CD4-positive, CD25-positive, alpha-beta regulatory T cell (primary cell): ENCODE results near the gene ASPN. TPM values are rescaled to one million over a fixed set of nuclear protein-coding genes. Genes with fewer than 3 reads are reported as not detected.

Source experiments
- ATAC-seq, 2 donors: fragments of 150-1000 bp; cut with Tn5 transposase; one replicate each; pipeline ENCODE4 v1.10.0; 2021; ENCODE audit warnings: low read depth in 2 of 2, moderate number of reproducible peaks in 2 of 2, moderate library complexity in 1 of 2
- DNase-seq, 3 donors: peaks; one replicate each; pipeline versions ENCODE4 v3.0.0 to v3.0.0-alpha.2; 2012 to 2022; ENCODE audit warnings: mixed read lengths in 1 of 3
- H3K27ac ChIP-seq: one replicate; pipeline ENCODE4 v1.7.0; 2013; ENCODE audit warnings: mild to moderate bottlenecking, low read length; ENCODE audit not compliant: insufficient read depth, poor library complexity, severe bottlenecking
- H3K27me3 ChIP-seq: one replicate; pipeline ENCODE4 v1.7.0; 2013; ENCODE audit warnings: low read length; ENCODE audit not compliant: control insufficient read depth, insufficient read depth
- H3K36me3 ChIP-seq: one replicate; pipeline ENCODE4 v1.7.0; 2013; ENCODE audit warnings: mild to moderate bottlenecking, low read length, moderate library complexity; ENCODE audit not compliant: control insufficient read depth, insufficient read depth
- H3K4me1 ChIP-seq: 2 replicates; pipeline ENCODE4 v1.7.0; 2013; ENCODE audit warnings: mild to moderate bottlenecking, low read length; ENCODE audit not compliant: insufficient read depth, control insufficient read depth, poor library complexity, severe bottlenecking
- H3K4me3 ChIP-seq: one replicate; pipeline ENCODE4 v1.7.0; 2013; ENCODE audit warnings: low read depth, mild to moderate bottlenecking, low read length, moderate library complexity
- H3K9me3 ChIP-seq, 2 experiments: 1 replicate in 1 of 2; 2 replicates in 1 of 2; pipeline ENCODE4 v1.7.0; 2013; ENCODE audit warnings: low read length in 2 of 2, mild to moderate bottlenecking in 1 of 2, moderate library complexity in 1 of 2; ENCODE audit not compliant: control insufficient read depth in 2 of 2
- H3K27ac Mint-ChIP-seq, 3 donors: one replicate each; pipeline ENCODE4 v1.8.0; 2020 to 2022; ENCODE audit warnings: mild to moderate bottlenecking in 3 of 3, mixed read lengths in 3 of 3, moderate library complexity in 2 of 3
- H3K27me3 Mint-ChIP-seq: one replicate; pipeline ENCODE4 v1.8.0; 2022; ENCODE audit warnings: mild to moderate bottlenecking, mixed read lengths
- H3K36me3 Mint-ChIP-seq: one replicate; pipeline ENCODE4 v1.8.0; 2020; ENCODE audit warnings: mixed read lengths
- H3K4me1 Mint-ChIP-seq, 4 donors: one replicate each; pipeline ENCODE4 v1.8.0; 2020 to 2022; ENCODE audit warnings: mixed read lengths in 4 of 4, mild to moderate bottlenecking in 1 of 4
- H3K4me3 Mint-ChIP-seq, 4 donors: one replicate each; pipeline ENCODE4 v1.8.0; 2020 to 2022; ENCODE audit warnings: mild to moderate bottlenecking in 4 of 4, mixed read lengths in 4 of 4, moderate library complexity in 3 of 4
- H3K9me3 Mint-ChIP-seq, 7 donors: one replicate each; pipeline ENCODE4 v1.8.0; 2020 to 2022; ENCODE audit warnings: mixed read lengths in 7 of 7, mild to moderate bottlenecking in 3 of 7, moderate library complexity in 2 of 7
- polyA plus RNA-seq, 4 donors: library from polyadenylated mRNA; unstranded; fragments of 300-500 nt; fragmentation: Illumina TruSeq; gene quantifications; one replicate each; pipeline ENCODE4 v1.2.3, GENCODE V29; 2021
- total RNA-seq: library from RNA; stranded (reverse); gene quantifications from one replicate; pipeline ENCODE4 v1.2.3, GENCODE V29; 2022

ASPN gene
- total RNA-seq, result not detected
- not detected for polyA plus RNA-seq

DNA sequence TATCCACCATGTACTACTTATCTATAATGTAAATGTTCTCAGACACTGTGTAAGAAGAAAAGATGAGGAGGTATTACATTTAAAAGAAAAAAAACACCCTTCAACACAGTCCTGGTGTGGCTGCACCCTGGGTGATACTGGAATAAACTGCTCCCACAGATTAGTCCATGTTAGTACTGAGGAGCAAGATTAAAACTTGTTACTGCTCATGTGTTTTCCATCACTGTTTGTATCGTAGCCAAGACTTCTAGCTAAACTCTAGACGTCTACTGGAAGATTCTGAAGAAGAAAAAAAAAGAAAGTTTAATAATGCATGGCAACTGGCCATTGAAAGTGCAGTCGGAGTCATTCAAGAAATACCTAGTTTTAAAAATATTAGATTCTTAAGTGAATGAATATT is at the start of gene ASPN:
ASPN (minus strand) TSS at position 178 of the 400 bp plus-strand sequence.
- ATAC-seq, result no peak
- Mint-ChIP-seq H3K4me3 (peak within 1 kb of the TSS in 1 of 4 donors; percentile 54), H3K27me3 (no peaks in the 10 kb centered on the region), H3K27ac (no peak within 1 kb of the TSS), H3K9me3 (no peaks in the 10 kb centered on the region), H3K36me3 (no peaks in the 10 kb centered on the region), H3K4me1 (peaks cover 5 to 18% (median 7%) of the 10 kb centered on the region in 4 donors)
- Histone ChIP-seq H3K4me1 (peaks cover 12% of the 10 kb centered on the region), H3K27me3 (no peaks in the 10 kb centered on the region), H3K36me3 (no peaks in the 10 kb centered on the region), H3K4me3 (peak within 1 kb of the TSS; percentile 38), H3K9me3 (no peaks in the 10 kb centered on the region), H3K27ac (no peak within 1 kb of the TSS)
- DNase-seq, result no peak

DNA sequence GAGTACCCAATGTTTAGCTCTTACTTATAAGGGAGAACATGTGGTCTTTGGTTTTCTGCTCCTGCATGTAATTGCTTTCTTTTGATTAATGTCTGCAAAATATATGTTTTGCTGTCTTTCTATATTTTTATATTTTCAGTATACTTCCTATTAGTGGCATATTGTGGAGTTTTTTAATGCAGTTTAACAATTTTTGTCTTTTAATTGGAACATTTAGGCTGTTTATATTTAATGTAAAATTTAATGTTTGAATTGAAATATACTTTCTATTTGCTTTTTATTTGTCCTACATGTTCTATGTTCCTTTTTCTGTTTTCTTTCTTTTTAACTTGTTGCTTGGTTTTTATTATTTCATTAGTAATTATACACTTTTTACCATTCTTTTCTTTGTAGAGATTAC is 48.6 kb upstream of the ASPN start:
- Histone ChIP-seq H3K27me3 (no peaks in the 10 kb centered on the region), H3K9me3 (no peaks in the 10 kb centered on the region), H3K4me1 (no peaks in the 10 kb centered on the region), H3K4me3 (no peak overlapping the region), H3K27ac (no peak overlapping the region), H3K36me3 (no peaks in the 10 kb centered on the region)
- no peak overlapping the region for H3K4me3 Mint-ChIP-seq
- H3K36me3 Mint-ChIP-seq, result no peaks in the 10 kb centered on the region
- ATAC-seq (no peak), DNase-seq (no peak)
- H3K9me3 Mint-ChIP-seq, result peaks cover 0 to 5% (median 1%) of the 10 kb centered on the region in 7 donors
- H3K4me1 Mint-ChIP-seq, result peaks cover 2 to 6% (median 4%) of the 10 kb centered on the region in 4 donors
- peaks cover 4% of the 10 kb centered on the region for H3K27me3 Mint-ChIP-seq
- H3K27ac Mint-ChIP-seq, result no peak overlapping the region

DNA sequence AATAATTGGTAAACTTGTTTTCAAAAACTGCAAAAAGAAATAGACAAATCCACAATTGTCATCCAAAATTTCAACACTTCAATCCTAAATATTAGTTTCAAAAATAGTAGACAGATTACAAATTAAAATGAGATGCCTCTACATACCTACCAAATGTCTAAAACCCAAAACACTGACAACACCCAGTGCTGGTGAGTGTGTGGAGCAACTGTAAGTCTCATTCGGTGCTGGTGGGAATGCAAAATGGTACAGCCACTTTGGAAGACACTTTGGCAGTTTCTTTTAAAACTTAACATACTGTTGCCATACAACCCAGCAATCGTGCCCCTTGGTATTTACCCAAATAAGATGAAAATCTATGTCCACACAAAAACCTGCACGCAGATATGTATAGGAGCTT is 46.8 kb upstream of the ASPN start:
- Mint-ChIP-seq H3K27me3 (peaks cover 4% of the 10 kb centered on the region), H3K27ac (no peak overlapping the region), H3K9me3 (peaks cover 0 to 5% (median 1%) of the 10 kb centered on the region in 7 donors)

DNA sequence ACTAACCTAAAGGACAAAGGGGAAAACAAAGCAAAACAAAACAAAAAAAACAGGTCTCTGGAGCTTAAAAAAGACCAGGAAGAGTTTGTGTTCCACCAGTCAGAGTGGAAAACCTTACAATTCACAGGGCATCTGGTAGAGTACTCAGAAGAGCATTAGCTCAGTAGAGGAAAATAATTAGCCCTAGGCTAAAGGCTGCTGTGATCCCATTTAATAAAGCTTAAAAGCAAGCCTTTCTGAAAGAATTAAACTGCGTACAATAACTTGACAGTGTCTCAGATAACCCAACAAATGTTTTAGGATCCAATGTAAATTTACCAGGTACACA is 46.2 kb upstream of the ASPN start:
- Mint-ChIP-seq H3K4me3 (no peak overlapping the region), H3K9me3 (peaks cover 0 to 5% (median 1%) of the 10 kb centered on the region in 7 donors), H3K4me1 (peaks cover 0 to 2% (median 0%) of the 10 kb centered on the region in 4 donors), H3K36me3 (no peaks in the 10 kb centered on the region), H3K27me3 (peaks cover 3% of the 10 kb centered on the region), H3K27ac (no peak overlapping the region)
- no peak for DNase-seq
- no peak for ATAC-seq
- Histone ChIP-seq H3K36me3 (no peaks in the 10 kb centered on the region), H3K4me3 (no peak overlapping the region), H3K4me1 (no peaks in the 10 kb centered on the region), H3K27me3 (no peaks in the 10 kb centered on the region), H3K9me3 (no peaks in the 10 kb centered on the region), H3K27ac (no peak overlapping the region)

More for the DNA sequence above, 46.8 kb upstream of the ASPN start:
- DNase-seq (no peak), ATAC-seq (no peak)
- Histone ChIP-seq H3K4me1 (no peaks in the 10 kb centered on the region), H3K4me3 (no peak overlapping the region), H3K27ac (no peak overlapping the region), H3K9me3 (no peaks in the 10 kb centered on the region), H3K36me3 (no peaks in the 10 kb centered on the region), H3K27me3 (no peaks in the 10 kb centered on the region)
- Mint-ChIP-seq H3K4me3 (no peak overlapping the region), H3K4me1 (peaks cover 0 to 3% (median 2%) of the 10 kb centered on the region in 4 donors), H3K36me3 (no peaks in the 10 kb centered on the region)

DNA sequence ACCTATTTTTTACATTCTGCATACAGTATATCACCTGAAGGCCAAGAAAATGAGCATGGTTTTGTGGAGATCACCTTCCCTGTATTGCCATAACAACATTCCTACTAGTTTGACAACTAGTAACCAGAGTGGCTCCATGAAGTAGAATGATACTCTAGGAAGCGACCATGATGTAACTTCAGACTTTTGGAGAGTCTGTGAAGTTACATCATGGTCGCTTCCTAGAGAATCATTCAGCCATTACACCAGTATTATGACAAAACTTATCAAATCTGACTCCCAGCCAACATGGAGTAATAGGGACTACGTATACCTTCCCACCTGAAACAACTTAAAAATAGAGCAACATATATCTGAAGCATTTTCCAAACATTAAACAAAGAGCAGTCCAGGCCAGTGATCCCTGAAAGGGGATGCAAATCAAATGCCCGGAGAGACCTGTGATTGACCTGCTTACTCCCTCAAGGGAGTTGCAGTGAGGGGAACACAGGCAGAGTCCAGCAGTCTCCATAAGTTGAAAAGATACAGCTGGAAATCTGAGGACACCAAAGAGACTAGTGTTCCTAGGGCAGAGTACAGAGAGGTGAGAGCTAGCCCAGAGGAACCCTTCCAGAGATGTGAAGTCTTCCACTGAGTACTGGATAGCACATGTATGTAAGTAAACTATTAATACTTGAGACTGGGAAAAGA is 45.7 kb upstream of the ASPN start:
- Mint-ChIP-seq H3K9me3 (peaks cover 0 to 5% (median 0%) of the 10 kb centered on the region in 7 donors), H3K4me1 (no peaks in the 10 kb centered on the region), H3K36me3 (no peaks in the 10 kb centered on the region), H3K27ac (peak overlapping the region in 1 of 3 donors; percentile 3), H3K27me3 (no peaks in the 10 kb centered on the region), H3K4me3 (no peak overlapping the region)
- Histone ChIP-seq H3K27ac (no peak overlapping the region), H3K27me3 (no peaks in the 10 kb centered on the region), H3K4me3 (no peak overlapping the region), H3K36me3 (no peaks in the 10 kb centered on the region), H3K9me3 (no peaks in the 10 kb centered on the region), H3K4me1 (no peaks in the 10 kb centered on the region)
- ATAC-seq, result no peak
- no peak for DNase-seq

DNA sequence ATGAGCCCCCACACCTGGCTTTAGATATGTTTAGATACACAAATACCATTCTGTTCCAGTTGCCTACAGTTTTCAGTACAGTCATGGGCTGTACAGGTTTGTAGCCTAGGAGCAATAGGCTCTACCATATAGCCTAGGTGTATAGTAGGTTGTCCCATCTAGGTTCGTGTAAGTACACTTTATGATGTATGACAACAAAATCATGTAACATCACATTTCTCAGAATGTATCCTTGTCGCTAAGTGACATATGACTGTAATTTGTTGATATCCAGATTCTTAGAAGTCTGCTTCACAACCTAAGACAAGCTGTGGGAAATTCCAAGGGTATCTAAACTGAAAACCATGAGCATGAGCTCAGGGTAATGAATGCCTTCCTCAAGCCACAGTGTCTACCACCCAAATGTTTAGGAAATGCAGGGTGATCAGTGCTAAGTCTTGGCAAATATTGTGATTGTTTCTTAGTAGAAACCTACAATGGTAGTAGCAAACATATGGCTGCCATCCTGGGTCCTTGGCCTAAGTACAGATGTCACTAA is 45.1 kb upstream of the ASPN start:
- Mint-ChIP-seq H3K27ac (no peak overlapping the region), H3K27me3 (no peaks in the 10 kb centered on the region), H3K9me3 (peaks cover 0 to 3% (median 0%) of the 10 kb centered on the region in 7 donors), H3K4me3 (no peak overlapping the region), H3K4me1 (no peaks in the 10 kb centered on the region), H3K36me3 (no peaks in the 10 kb centered on the region)
- Histone ChIP-seq H3K9me3 (no peaks in the 10 kb centered on the region), H3K27ac (no peak overlapping the region), H3K27me3 (no peaks in the 10 kb centered on the region), H3K36me3 (no peaks in the 10 kb centered on the region), H3K4me1 (no peaks in the 10 kb centered on the region), H3K4me3 (no peak overlapping the region)
- DNase-seq (no peak), ATAC-seq (no peak)

DNA sequence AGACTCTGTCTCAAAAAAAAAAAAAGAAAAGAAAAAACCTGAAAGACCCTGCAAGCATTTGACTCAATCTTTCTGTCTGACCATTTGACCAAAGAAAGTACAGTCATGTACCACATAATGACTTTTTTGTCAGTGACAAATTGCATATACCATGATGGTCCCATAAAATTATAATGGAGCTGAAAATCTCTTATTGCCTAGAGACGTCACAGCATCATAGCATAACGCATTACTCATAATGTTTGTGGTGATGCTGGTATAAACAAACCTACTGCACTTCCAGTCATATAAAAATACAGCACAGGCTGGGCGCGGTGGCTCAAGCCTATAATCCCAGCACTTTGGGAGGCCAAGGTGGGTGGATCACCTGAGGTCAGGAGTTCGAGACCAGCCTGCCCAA is 43.0 kb upstream of the ASPN start:
- H3K36me3 Mint-ChIP-seq, result no peaks in the 10 kb centered on the region
- no peaks in the 10 kb centered on the region for H3K4me1 ChIP-seq

DNA sequence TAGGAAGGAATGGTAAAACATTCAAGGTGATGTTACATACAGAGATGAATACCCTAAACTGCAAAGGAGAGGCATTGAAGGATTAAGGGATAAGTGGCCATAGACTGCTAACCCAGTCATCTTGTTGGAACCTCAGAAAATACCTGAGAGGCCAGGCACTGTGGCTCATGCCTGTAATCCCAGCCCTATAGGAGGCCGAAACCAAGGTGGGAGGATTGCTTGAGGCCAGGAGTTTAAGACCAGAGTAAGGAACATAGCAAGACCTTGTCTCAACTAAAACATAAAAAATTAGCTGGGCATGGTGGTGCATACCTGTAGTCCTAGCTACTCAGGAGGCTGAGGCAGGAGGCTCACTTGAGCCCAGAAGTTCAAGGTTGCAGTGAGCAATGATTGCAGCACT is 42.6 kb upstream of the ASPN start:
- Histone ChIP-seq H3K9me3 (no peaks in the 10 kb centered on the region), H3K36me3 (no peaks in the 10 kb centered on the region), H3K4me1 (no peaks in the 10 kb centered on the region), H3K4me3 (no peak overlapping the region), H3K27ac (no peak overlapping the region), H3K27me3 (no peaks in the 10 kb centered on the region)
- H3K4me1 Mint-ChIP-seq, result no peaks in the 10 kb centered on the region
- no peaks in the 10 kb centered on the region for H3K27me3 Mint-ChIP-seq
- H3K27ac Mint-ChIP-seq, result no peak overlapping the region
- H3K36me3 Mint-ChIP-seq, result no peaks in the 10 kb centered on the region
- ATAC-seq (no peak), DNase-seq (no peak)
- H3K4me3 Mint-ChIP-seq, result no peak overlapping the region
- peaks cover 0 to 1% (median 0%) of the 10 kb centered on the region in 7 donors for H3K9me3 Mint-ChIP-seq

More for the DNA sequence above, 43.0 kb upstream of the ASPN start:
- DNase-seq (no peak), ATAC-seq (no peak)
- Mint-ChIP-seq H3K4me3 (no peak overlapping the region), H3K27ac (no peak overlapping the region), H3K27me3 (no peaks in the 10 kb centered on the region), H3K9me3 (peaks cover 0 to 1% (median 0%) of the 10 kb centered on the region in 7 donors), H3K4me1 (no peaks in the 10 kb centered on the region)
- Histone ChIP-seq H3K9me3 (no peaks in the 10 kb centered on the region), H3K27me3 (no peaks in the 10 kb centered on the region), H3K27ac (no peak overlapping the region), H3K36me3 (no peaks in the 10 kb centered on the region), H3K4me3 (no peak overlapping the region)
